RWPE2 (cell line): Measurements from ENCODE around the gene MYBPC2.
"Not testable (repeated sequence)": the region's sequence is repeated elsewhere in the genome, so short reads cannot be mapped to it uniquely, and the experiment has no call there.

Experiments
- ATAC-seq: fragments of 200-7000 bp; cut with Tn5 transposase; 3 replicates; pipeline ENCODE4 v1.9.1; 2021; ENCODE audit warnings: low read depth
- DNase-seq: peaks from one replicate; pipeline ENCODE4 v3.0.0-alpha.2; 2020; ENCODE audit warnings: low spot score
- H3K27ac ChIP-seq: fragments of 450-650 bp; 2 replicates; pipeline ENCODE4 v1.5.1; 2017; ENCODE audit warnings: mild to moderate bottlenecking; ENCODE audit not compliant: poor library complexity, severe bottlenecking
- H3K27me3 ChIP-seq: fragments of 250-450 bp; sonication (Bioruptor Pico); 2 replicates; pipeline ENCODE4 v1.5.1; 2021; ENCODE audit warnings: mild to moderate bottlenecking, moderate library complexity; ENCODE audit not compliant: insufficient read depth, poor library complexity, severe bottlenecking
- H3K36me3 ChIP-seq: fragments of 250-450 bp; sonication (Bioruptor Pico); 2 replicates; pipeline ENCODE4 v1.5.1; 2020; ENCODE audit warnings: low read depth, mild to moderate bottlenecking, moderate library complexity
- H3K4me1 ChIP-seq: fragments of 250-450 bp; sonication (Bioruptor Pico); 2 replicates; pipeline ENCODE4 v1.5.1; 2021; ENCODE audit warnings: mild to moderate bottlenecking, moderate library complexity; ENCODE audit not compliant: insufficient read depth, poor library complexity, severe bottlenecking
- H3K4me3 ChIP-seq: fragments of 250-450 bp; sonication (Bioruptor Pico); 2 replicates; pipeline ENCODE4 v1.5.1; 2021; ENCODE audit warnings: mild to moderate bottlenecking, moderate library complexity; ENCODE audit not compliant: severe bottlenecking
- H3K9me3 ChIP-seq: fragments of 250-450 bp; sonication (Bioruptor Pico); 2 replicates; pipeline ENCODE4 v1.5.1; 2021; ENCODE audit warnings: mild to moderate bottlenecking, moderate library complexity; ENCODE audit not compliant: severe bottlenecking
- TF ChIP-seq, protein P1 (sequence below): fragments of 450-650 bp; IDR thresholded peaks from one replicate; pipeline ENCODE4 v1.5.1; 2017; ENCODE audit warnings: mild to moderate bottlenecking, moderate library complexity; ENCODE audit not compliant: poor library complexity, severe bottlenecking

The MYBPC2 gene

DNA sequence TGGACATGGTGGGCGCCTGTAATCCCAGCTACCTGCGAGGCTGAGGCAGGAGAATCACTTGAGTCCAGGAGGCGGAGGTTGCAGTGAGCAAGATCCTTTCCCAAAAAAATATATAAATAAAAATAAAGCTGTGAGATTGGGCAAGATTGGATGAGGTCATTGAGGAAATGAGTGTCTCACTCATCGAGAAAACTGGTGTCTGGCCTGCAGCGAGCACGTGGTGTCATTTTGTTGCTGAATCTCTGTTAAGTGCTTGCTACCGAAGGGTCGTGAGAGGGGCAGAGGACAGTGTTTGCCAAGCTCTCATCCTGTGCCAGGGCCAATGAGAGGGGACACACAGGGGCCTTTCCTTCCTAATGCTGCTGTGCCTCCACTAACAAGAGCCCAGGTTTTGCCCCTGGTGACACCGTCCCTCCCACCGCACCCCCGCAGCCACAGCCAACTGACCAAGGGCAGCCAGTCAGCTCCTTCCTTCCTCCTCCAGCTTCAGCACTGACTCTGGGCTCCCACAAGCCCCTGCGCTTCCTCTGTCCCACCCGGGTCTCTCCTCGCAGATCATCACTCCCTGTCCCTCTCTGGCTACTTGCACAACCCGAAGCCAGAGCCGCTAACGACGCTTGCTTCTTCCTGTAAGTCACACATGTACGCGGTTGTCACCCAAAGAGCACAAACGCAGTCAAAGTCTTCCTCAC, 45.4 kb upstream of the MYBPC2 start:
- ATAC-seq = no peak

DNA sequence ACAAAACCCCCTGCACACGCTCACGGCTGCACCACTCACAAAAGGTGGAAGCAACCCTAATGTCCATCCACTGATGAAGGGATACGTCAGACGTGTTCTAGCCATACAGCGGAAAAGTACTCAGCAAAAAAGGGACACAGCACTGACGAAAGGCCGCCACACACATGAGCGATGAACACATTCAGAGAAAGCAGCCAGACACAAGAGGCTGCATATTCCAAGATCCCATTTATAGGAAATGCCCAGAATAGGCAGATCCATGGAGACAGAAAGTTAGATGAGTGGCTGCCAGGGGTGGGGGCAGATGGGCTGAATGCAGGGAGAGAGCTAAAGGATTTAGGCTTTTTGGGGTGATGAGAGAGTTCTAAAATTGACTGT, 44.8 kb upstream of the MYBPC2 start:
- no peaks in the 10 kb centered on the region for H3K4me1 ChIP-seq
- H3K4me3 ChIP-seq = no peak overlapping the region
- no peaks in the 10 kb centered on the region for H3K9me3 ChIP-seq
- H3K36me3 ChIP-seq = peaks cover 49% of the 10 kb centered on the region
- no peak overlapping the region for H3K27ac ChIP-seq
- TF ChIP-seq, protein P1, sequence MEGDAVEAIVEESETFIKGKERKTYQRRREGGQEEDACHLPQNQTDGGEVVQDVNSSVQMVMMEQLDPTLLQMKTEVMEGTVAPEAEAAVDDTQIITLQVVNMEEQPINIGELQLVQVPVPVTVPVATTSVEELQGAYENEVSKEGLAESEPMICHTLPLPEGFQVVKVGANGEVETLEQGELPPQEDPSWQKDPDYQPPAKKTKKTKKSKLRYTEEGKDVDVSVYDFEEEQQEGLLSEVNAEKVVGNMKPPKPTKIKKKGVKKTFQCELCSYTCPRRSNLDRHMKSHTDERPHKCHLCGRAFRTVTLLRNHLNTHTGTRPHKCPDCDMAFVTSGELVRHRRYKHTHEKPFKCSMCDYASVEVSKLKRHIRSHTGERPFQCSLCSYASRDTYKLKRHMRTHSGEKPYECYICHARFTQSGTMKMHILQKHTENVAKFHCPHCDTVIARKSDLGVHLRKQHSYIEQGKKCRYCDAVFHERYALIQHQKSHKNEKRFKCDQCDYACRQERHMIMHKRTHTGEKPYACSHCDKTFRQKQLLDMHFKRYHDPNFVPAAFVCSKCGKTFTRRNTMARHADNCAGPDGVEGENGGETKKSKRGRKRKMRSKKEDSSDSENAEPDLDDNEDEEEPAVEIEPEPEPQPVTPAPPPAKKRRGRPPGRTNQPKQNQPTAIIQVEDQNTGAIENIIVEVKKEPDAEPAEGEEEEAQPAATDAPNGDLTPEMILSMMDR = no peak
- DNase-seq = no peak
- ATAC-seq = no peak
- no peaks in the 10 kb centered on the region for H3K27me3 ChIP-seq

More for the DNA sequence above, 45.4 kb upstream of the MYBPC2 start:
- Histone ChIP-seq H3K4me3 (no peak overlapping the region), H3K36me3 (peaks cover 44% of the 10 kb centered on the region), H3K27ac (no peak overlapping the region), H3K4me1 (no peaks in the 10 kb centered on the region), H3K27me3 (no peaks in the 10 kb centered on the region), H3K9me3 (no peaks in the 10 kb centered on the region)
- no peak for DNase-seq
- TF ChIP-seq, protein P1 = no peak

DNA sequence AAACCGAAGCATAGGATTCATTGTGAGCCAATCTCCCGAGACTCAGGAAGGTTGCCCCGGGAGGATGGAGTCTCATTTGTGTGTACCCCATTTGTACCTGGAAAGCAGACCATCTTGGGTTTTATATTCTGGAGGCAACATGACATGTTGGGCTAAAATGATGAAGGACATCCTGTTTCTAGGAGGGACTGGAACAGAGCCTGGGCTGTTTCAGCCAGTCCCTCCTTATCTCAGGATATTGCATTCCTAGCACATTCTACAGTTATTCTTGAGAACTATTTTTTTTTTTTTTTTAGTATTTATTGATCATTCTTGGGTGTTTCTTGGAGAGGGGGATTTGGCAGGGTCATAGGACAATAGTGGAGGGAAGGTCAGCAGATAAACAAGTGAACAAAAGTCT, 42.4 kb upstream of the MYBPC2 start:
- H3K4me3 ChIP-seq, H3K9me3 ChIP-seq, H3K4me1 ChIP-seq, ATAC-seq, H3K27me3 ChIP-seq, H3K27ac ChIP-seq, DNase-seq: not testable (repeated sequence)
- H3K36me3 ChIP-seq = peaks cover 65% of the 10 kb centered on the region

DNA sequence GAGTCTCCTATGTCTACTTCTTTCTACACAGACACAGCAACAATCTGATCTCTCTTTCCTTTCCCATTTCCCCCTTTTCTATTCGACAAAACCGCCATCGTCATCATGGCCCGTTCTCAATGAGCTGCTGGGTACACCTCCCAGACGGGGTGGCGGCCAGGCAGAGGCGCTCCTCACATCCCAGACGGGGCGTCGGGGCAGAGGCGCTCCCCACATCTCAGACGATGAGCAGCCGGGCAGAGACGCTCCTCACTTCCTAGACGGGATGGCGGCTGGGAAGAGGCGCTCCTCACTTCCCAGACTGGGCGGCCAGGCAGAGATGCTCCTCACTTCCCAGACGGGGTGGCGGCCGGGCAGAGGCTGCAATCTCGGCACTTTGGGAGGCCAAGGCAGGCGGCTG, 41.7 kb upstream of the MYBPC2 start:
- H3K4me3 ChIP-seq, H3K9me3 ChIP-seq, H3K27ac ChIP-seq, ATAC-seq, DNase-seq, H3K4me1 ChIP-seq, H3K27me3 ChIP-seq: not testable (repeated sequence)
- peaks cover 65% of the 10 kb centered on the region for H3K36me3 ChIP-seq

DNA sequence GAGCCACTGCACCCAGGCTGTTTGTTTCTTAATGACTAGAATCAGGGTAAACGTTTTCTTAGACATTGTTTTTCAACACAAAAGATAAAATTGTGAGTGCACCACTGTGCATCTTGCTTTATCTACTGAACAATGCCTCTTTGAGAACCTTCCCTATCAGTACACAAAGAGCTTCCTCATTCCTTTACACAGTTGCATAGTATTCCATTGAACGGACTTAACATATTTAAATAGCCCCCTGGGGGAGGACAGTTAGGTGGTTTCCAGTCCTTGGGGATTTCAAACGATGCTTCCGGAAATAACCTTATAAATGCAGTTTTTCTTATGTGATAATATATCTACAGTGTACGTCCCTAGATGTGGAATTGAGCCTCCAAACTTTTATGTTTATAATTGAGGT, 39.9 kb upstream of the MYBPC2 start:
- Histone ChIP-seq H3K4me3 (no peak overlapping the region), H3K9me3 (no peaks in the 10 kb centered on the region), H3K27ac (no peak overlapping the region), H3K36me3 (peaks cover 54% of the 10 kb centered on the region), H3K27me3 (no peaks in the 10 kb centered on the region), H3K4me1 (no peaks in the 10 kb centered on the region)
- no peak for DNase-seq
- ATAC-seq = no peak
- TF ChIP-seq, protein P1 = no peak

DNA sequence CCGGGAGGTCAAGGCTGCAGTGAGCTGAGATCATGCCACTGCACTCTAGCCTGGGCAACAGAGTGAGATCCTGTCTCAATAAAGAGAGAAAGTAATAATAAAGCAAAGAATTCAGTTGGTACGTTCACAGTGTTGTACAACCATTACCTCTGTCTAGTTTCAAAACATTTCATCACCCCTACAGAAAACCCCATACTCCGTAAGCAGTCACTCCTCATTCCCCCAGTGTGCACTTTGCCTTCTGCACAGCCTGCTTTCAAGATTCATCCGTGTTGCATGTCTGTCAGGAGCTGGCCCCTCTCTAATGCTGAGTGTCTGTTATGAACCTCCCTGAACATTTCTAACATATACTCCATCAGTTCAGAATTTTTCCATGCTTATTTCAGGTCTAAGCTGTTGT, 39.1 kb upstream of the MYBPC2 start:
- TF ChIP-seq, protein P1 = no peak
- no peak for ATAC-seq
- Histone ChIP-seq H3K27ac (no peak overlapping the region), H3K27me3 (no peaks in the 10 kb centered on the region), H3K4me1 (no peaks in the 10 kb centered on the region), H3K36me3 (peaks cover 46% of the 10 kb centered on the region), H3K4me3 (no peak overlapping the region), H3K9me3 (no peaks in the 10 kb centered on the region)
- no peak for DNase-seq
